ENCODE data around the gene SRGN.

SRGN gene

GRCh38 chr10:69142983-69143382, 55.1 kb downstream of the SRGN start:
- DNase-seq, result no peak

GRCh38 chr10:69145329-69145728, 57.4 kb downstream of the SRGN start:
- DNase-seq, result no peak

- no peak for DNase-seq
Observed at GRCh38 chr10:69145864-69146263, 58.0 kb downstream of the SRGN start.

GRCh38 chr10:69146759-69147158, 58.9 kb downstream of the SRGN start:
- no peak for DNase-seq

GRCh38 chr10:69151984-69152383, 64.1 kb downstream of the SRGN start:
- no peak for DNase-seq

- DNase-seq, result no peak
Observed at GRCh38 chr10:69153227-69153626, 65.3 kb downstream of the SRGN start.

Data from NCI-H2171 (cell line).